Stimulated activated CD8-positive, alpha-beta memory T cell treated with anti-CD3 and anti-CD28 coated beads, Interleukin-15, amount 100 ng/mL, for 1 hour (primary cell): ENCODE measurements around the gene SCN9A.
"Not testable (repeated sequence)": the region's sequence is repeated elsewhere in the genome, so short reads cannot be mapped to it uniquely, and the experiment has no call there.

Experiments used
- DNase-seq: peaks from one replicate; pipeline ENCODE4 v3.0.0-alpha.2; 2020; ENCODE audit warnings: low read depth

The SCN9A gene

GRCh38 chr2:166373951-166374350, 1.8 kb downstream of the SCN9A start:
- no peak for DNase-seq

GRCh38 chr2:166373539-166373938, 2.2 kb downstream of the SCN9A start:
- DNase-seq, result no peak

DNA sequence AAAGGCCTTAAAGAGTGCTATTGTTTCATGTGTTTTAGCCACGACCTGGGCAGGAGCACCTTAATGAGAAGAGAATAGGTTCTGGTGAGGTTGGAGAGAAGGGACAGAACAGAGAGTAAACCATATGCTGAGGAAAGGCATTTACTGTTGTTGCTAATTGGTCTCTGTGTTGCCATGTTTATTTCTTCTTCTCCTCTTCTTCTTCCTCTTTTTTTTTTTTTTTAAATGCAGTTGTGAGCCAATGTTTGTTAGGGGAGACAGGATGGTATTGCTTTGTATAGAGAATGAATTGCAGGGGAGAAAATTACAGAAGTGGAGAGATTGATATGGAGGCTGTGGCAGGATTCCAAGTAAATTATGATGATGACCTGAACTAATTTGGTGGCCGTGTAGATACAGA, 2.6 kb downstream of the SCN9A start:
- no peak for DNase-seq

DNA sequence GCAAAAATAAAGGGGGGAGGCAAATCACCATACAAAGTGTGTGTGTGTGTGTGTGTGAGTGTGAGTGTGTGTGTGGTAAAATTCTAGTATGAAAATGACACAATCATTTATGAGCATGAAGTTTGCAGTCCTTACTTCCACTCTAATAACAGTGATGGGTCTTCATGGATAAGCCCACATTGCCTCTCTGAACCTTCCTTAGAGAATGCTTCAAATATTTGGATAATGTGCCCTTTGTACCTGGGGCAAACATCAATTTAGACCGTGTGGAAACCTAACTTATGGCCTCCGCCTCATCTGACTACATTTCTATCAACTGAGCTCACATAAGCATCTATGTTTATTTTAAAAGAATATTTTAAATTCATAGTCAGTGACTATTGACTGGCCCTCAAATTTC, 3.7 kb downstream of the SCN9A start:
- no peak for DNase-seq

DNA sequence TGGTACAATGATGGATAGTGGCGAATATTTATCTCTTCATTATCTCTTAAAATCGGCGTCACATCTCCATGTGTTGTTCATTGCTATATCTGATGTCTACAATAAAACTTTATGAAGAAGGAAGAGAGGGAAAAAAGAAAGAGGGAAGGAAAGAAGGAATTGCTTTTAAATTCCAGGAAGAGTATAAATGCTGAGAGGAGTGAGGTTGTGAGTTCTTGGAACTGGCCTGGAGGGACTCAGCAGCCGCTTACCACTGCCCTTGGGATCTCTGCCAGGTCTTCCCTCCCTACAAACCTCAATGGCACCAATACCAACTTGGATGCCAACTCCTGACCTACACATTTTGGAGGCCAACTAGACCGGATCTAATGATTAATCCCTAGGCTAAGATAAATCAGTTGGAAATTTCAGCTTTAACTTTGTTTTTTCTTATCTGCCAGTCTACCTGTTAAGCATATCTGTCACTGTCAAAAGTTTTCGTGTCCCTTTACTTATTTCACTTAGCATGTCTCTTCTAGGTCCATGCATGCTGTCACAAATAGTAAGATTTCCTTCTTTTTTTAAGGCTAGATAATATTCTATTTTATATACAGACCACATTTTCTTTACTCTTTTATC, 9.8 kb downstream of the SCN9A start:
- DNase-seq, result no peak

DNA sequence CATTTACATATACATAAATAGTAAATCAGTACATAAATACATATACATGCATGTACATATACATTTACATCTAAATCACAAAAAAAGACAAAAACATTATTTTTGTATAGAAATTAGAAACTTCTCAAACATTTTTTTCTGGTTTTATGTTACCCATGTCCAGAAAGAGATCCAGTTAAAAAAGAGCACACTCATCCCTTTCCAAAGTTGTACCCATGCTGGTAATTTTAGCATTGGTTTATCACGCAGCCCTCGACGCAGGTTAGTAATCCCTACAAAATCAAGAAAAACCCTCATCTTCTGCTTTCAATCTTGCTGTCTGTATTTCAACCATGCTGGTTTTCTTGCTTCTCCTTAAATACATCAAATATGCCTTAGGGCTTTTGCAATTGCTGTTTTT, 10.5 kb downstream of the SCN9A start:
- no peak for DNase-seq

GRCh38 chr2:166364476-166365161, 11.1 kb downstream of the SCN9A start:
- DNase-seq, result no peak

GRCh38 chr2:166361351-166362153, 14.2 kb downstream of the SCN9A start:
- no peak for DNase-seq

DNA sequence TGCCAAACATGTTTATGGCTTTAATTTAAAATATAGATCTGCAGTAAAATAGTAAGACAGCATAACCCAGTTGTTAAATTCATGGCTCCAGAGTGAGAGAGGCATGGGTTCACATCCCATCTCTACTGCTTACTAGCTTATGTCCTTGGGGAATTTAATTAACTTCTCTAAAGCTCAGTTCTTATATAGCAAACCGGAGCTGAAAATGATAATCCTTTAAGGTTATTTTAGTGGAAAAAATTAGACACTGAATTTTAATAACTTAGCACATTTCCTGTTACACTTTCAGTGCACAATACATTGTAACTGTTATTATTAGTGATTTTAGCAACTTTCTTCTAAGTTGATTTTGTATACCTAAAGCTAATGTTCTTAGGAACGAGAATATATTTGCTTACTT, 14.8 kb downstream of the SCN9A start:
- DNase-seq, result no peak

DNA sequence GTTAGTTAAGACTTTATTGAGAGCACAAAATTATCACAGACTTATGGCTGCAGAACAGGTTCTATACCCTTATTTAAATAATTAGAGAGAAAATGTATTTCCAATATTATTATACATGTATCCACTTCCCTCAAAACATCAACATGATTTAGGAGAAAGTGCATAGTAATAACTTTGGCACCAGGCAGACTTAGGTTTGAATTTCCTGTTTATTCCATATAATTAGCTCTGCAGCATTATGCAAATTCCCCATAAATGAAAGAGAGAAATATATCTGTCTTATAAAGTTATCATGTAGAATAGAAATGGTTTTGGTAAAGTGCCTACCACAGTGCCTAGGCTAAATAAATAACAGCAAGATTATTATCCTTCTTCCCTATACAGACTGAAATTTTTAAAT, 15.3 kb downstream of the SCN9A start:
- no peak for DNase-seq

DNA sequence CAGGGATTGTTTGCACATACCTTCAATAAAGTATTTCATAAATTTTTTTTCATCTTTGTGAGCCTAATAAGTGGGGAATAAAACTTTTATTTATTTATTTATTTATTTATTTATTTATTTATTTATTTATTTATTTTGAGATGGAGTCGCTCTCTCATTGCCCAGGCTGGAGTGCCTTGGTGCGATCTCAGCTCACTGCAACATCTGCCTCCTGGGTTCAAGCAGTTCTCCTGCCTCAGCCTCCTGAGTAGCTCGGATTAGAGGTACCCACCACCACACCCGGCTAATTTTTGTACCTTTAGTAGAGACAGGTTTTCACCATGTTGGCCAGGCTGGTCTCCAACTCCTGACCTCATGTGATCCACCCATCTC, 17.8 kb downstream of the SCN9A start:
- DNase-seq, result not testable (repeated sequence)

DNA sequence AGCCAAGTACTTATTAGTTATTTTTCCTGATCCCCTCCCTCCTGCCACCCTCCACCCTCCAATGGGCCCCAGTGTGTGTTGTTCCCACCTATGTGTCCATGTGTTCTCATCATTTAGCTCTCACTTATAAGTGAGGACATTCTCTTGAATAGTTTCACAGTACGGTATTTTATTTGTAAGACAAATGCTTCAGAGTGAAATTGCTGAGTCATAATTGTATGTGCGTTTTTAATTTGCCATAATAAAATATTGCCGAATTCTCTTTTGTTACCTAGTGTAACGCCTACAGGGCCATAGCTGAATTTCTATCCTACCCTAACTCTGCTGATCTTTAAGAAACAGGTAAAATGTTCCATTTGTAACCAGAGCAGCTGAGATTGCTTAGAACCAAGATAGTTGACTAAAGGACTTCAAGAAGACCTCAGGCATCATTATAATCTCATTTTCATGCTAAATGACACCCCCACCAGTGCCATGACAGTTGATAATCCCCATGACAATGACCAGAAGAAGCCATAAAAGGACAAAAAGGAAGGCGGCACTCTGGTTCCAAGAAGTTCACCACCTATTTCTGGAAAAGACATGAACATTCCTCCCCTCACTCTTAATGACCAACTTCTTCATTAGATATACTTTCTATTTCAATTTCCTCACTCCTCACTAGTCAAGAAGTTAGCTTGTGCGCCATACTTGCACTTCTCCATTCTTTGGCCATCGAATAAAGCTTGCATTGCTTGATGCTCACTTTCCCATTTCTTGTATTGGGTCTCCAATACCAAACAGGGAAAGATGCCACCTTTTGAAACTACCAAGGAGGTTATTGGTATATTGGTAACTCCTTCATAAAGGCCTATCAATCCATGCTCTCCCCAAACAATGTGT, 18.4 kb downstream of the SCN9A start:
- no peak for DNase-seq

DNA sequence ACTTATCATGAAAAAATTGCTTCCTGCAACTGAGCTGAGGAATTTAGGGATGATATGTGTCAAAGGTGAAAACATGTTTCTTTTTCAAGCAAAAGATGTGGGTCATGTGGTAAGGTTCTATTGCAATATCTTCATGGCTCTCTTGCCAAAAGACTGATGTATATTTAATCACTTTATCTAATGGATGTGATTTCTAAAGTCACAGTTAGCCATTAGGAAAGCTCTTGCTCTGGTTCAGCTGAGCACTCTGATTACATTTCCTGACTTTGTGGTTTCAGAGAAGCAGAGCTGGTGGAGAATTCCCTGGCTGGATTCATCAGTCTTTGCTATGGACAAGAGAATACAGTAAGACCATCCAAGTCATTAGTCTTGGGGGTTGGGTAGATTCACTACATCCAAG, 24.4 kb downstream of the SCN9A start:
- no peak for DNase-seq

GRCh38 chr2:166350525-166350924, 25.2 kb downstream of the SCN9A start:
- DNase-seq, result no peak

DNA sequence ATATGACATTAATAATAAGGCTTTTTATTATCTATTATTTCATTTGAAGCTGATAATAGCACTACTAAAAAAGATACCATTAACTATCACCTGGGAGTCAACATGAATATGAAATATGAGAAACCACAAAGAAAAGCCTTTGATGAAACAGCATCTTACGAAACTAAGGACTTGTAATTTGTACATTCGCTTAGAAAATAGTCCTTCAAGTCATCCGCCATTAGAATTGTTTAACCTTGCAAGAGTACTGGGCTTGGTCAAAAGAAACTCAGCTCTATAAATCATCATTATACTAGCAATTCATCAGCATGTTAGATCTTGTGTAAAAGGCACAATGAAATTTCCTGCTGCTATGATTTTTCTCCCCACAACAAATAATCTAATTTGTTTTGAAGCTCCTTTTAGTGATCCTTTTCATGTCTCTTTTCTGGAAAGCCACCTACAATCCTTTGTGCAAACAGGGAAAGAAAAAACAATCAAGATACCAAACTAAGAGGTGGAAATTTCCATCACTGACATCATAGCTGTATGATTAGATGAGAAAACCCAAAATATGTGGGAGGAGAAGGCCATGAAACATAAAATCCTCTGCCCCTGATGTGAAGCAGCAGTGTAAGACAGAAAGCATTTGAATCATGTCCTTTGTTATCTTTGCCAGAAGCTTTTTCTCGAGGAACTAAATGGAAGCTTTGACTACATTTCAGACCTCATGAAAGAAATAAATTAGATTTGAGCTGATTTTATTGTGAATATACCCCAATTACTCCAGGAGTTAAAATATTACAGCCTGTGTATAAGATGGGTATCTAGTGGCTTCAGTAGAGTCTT, 31.2 kb downstream of the SCN9A start:
- no peak for DNase-seq

- DNase-seq, result no peak
Observed at GRCh38 chr2:166343467-166343866, 32.3 kb downstream of the SCN9A start.

GRCh38 chr2:166341426-166341825, 34.3 kb downstream of the SCN9A start:
- DNase-seq, result no peak

GRCh38 chr2:166338831-166339339, 36.9 kb downstream of the SCN9A start:
- no peak for DNase-seq

DNA sequence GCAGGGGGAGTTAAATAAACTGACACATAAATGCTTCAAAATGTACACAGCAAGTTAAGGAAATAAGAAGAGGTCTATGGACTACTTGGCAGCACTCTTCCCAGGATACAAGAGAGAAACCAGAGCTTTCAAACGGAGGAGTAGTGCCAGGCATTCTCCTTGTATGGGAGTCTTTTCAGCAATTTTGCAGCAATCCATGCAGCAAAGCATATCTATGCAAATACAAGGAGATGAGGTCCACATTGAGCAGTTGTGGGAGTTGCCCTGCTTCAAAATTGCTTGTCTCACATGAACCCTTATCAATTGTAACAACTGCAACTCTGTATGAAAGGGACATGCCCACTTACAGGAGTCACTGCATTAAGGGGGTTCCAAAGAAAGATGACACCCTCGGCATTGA, 37.8 kb downstream of the SCN9A start:
- no peak for DNase-seq

- no peak for DNase-seq
Observed at GRCh38 chr2:166335284-166335683, 40.5 kb downstream of the SCN9A start.

- no peak for DNase-seq
Observed at GRCh38 chr2:166334805-166335204, 40.9 kb downstream of the SCN9A start.
